Measurements from ENCODE around the gene SLC2A2. TPM values are rescaled to one million over a fixed set of nuclear protein-coding genes. Genes with fewer than 3 reads are reported as not detected.

Gene SLC2A2
- total and polyA plus RNA-seq, 12 donors, result not detected

GRCh38 chr3:171046760-171047159, 20.2 kb upstream of the SLC2A2 start:
- 69 to 86% methylated on average over 4 of the region's 4 CpGs for WGBS, 2 donors
- no peak overlapping the region for H3K4me3 ChIP-seq
- peaks cover 0 to 6% (median 0%) of the 10 kb centered on the region in 9 donors for H3K4me1 ChIP-seq
- no peak for TF ChIP-seq CTCF (IDR thresholded peaks at IDR 0.05)
- ATAC-seq (no peak), DNase-seq (no peak)
- H3K36me3 ChIP-seq, result no peaks in the 10 kb centered on the region
- no peaks in the 10 kb centered on the region for H3K9me3 ChIP-seq
- no peaks in the 10 kb centered on the region for H3K27me3 ChIP-seq
- no peak overlapping the region for H3K27ac ChIP-seq
- intact Hi-C loops (cut with DNase I), result loop anchor here in 3 of 10 donors (5.0 to 10.0 kb wide), 2 partner anchors 268 to 521 kb away; no protein-coding TSS in a partner anchor

GRCh38 chr3:171044835-171045793, 18.6 kb upstream of the SLC2A2 start:
- ATAC-seq (peak in 1 of 8 donors; percentile 45), DNase-seq (no peak)
- peaks cover 0 to 6% (median 0%) of the 10 kb centered on the region in 9 donors for H3K4me1 ChIP-seq
- no peak overlapping the region for H3K27ac ChIP-seq
- H3K4me3 ChIP-seq, result no peak overlapping the region
- intact Hi-C loops (cut with DNase I), result loop anchor here in 3 of 10 donors (5.0 to 10.0 kb wide), 2 partner anchors 270 to 522 kb away; no protein-coding TSS in a partner anchor
- H3K9me3 ChIP-seq, result no peaks in the 10 kb centered on the region
- no peak for TF ChIP-seq CTCF (IDR thresholded peaks at IDR 0.05)
- 86 to 88% methylated on average over 14 of the region's 14 CpGs for WGBS, 2 donors
- H3K36me3 ChIP-seq, result no peaks in the 10 kb centered on the region
- H3K27me3 ChIP-seq, result no peaks in the 10 kb centered on the region

DNA sequence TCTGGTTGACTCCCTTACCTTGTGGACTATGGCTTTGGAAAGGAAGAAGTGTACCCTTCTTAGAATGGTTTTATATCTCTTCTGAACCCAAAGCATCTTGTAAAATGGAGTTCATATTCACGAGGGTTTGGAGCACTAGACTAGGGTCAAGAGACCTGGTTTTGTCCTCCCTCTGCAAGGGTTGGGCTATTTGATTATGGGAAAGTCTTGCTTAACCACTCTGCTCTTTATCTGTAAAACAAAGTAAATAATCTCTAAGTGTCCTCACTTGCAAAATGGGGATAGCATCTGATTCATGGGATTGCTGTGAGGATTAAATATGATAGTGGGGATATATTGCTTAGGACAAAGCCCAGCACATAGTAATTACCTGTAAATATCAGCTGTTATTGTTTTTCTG, 17.9 kb upstream of the SLC2A2 start:
- intact Hi-C loops (cut with DNase I), result loop anchor here in 1 of 10 donors (10.0 kb wide), 1 partner anchor 270 kb away; no protein-coding TSS in a partner anchor
- Histone ChIP-seq H3K9me3 (no peaks in the 10 kb centered on the region), H3K27me3 (no peaks in the 10 kb centered on the region), H3K4me1 (peaks cover 0 to 6% (median 0%) of the 10 kb centered on the region in 9 donors), H3K4me3 (no peak overlapping the region), H3K36me3 (no peaks in the 10 kb centered on the region), H3K27ac (no peak overlapping the region)
- 35 to 75% methylated on average over 1 of the region's 1 CpG for WGBS, 2 donors
- DNase-seq, result no peak
- no peak for ATAC-seq
- no peak for TF ChIP-seq CTCF (IDR thresholded peaks at IDR 0.05)

DNA sequence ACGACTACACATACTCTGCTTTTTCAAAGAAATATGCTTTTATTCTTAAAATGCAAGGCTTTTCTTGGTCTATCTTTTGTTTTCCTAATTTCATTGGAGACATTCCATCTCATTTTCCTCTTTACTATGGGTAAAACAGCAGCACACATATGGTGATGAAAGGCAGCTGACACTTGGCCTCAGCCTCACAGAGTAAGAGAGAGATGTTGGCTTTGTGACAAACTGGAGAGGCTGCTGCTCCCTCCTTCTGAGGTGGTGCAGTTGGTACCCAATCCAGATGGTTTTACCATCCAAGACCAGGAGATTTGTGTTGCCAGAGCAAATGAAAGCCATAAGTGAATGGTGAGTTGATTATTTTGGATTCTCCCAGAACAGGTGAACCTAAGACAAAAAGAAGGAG, 13.2 kb upstream of the SLC2A2 start:
- Histone ChIP-seq H3K36me3 (no peaks in the 10 kb centered on the region), H3K9me3 (no peaks in the 10 kb centered on the region), H3K4me1 (peaks cover 0 to 21% (median 11%) of the 10 kb centered on the region in 9 donors), H3K4me3 (no peak overlapping the region), H3K27ac (no peak overlapping the region), H3K27me3 (no peaks in the 10 kb centered on the region)
- no peak for DNase-seq
- no peak for TF ChIP-seq CTCF (IDR thresholded peaks at IDR 0.05)
- intact Hi-C loops (cut with DNase I), result loop anchor here in 1 of 10 donors (10.0 kb wide), 1 partner anchor 275 kb away; no protein-coding TSS in a partner anchor
- WGBS, 2 donors, result 38 to 43% methylated on average over 1 of the region's 1 CpG
- peak in 6 of 8 donors; percentile 61 to 82 (median 66) for ATAC-seq

Data from heart right ventricle (tissue), 16 donors.